Measurements from ENCODE around the gene TBX19. TPM values are rescaled to one million over a fixed set of nuclear protein-coding genes. Genes with fewer than 3 reads are reported as not detected.
A peak's percentile ranks its signal among the peaks of the same experiment; 100 is the strongest.

Gene TBX19
- total and polyA plus RNA-seq, 4 donors = 1.0 to 3.6 (median 1.7) TPM

GRCh38 chr1:168243636-168244212 is 37.0 kb upstream of the TBX19 start:
- no peaks in the 10 kb centered on the region for H3K27me3 ChIP-seq (ENCODE audit: control insufficient read depth in 3 of 3, insufficient read depth in 3 of 3, low read length in 2 of 3)
- no peak for DNase-seq
- TF ChIP-seq, protein P1, sequence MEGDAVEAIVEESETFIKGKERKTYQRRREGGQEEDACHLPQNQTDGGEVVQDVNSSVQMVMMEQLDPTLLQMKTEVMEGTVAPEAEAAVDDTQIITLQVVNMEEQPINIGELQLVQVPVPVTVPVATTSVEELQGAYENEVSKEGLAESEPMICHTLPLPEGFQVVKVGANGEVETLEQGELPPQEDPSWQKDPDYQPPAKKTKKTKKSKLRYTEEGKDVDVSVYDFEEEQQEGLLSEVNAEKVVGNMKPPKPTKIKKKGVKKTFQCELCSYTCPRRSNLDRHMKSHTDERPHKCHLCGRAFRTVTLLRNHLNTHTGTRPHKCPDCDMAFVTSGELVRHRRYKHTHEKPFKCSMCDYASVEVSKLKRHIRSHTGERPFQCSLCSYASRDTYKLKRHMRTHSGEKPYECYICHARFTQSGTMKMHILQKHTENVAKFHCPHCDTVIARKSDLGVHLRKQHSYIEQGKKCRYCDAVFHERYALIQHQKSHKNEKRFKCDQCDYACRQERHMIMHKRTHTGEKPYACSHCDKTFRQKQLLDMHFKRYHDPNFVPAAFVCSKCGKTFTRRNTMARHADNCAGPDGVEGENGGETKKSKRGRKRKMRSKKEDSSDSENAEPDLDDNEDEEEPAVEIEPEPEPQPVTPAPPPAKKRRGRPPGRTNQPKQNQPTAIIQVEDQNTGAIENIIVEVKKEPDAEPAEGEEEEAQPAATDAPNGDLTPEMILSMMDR (IDR thresholded peaks at IDR 0.05; ENCODE audit: control extremely low read depth, extremely low read depth) = no peak

GRCh38 chr1:168245042-168245441 is 35.6 kb upstream of the TBX19 start:
- H3K36me3 ChIP-seq (ENCODE audit: control insufficient read depth in 4 of 4, insufficient read depth in 4 of 4, low read length in 4 of 4) = peaks cover 17 to 23% (median 22%) of the 10 kb centered on the region in 4 donors

More at GRCh38 chr1:168243636-168244212, 37.0 kb upstream of the TBX19 start:
- H3K4me1 ChIP-seq (ENCODE audit: control insufficient read depth in 5 of 5, insufficient read depth in 5 of 5, low read length in 5 of 5) = peaks cover 0 to 34% (median 18%) of the 10 kb centered on the region in 5 donors
- peaks cover 0 to 2% (median 0%) of the 10 kb centered on the region in 4 donors for H3K9me3 ChIP-seq (ENCODE audit: control insufficient read depth in 4 of 4, insufficient read depth in 3 of 4, low read length in 3 of 4)
- no peak overlapping the region for H3K9ac ChIP-seq (ENCODE audit: insufficient read depth in 1 of 2, low read length in 2 of 2)
- no peak overlapping the region for H3K4me3 ChIP-seq
- 42 to 63% methylated on average over 3 of the region's 3 CpGs for WGBS, 2 donors
- H3K27ac ChIP-seq (ENCODE audit: low read depth in 1 of 2, low read length in 1 of 2) = peak overlapping the region in 1 of 2 donors; percentile 66
- no peak for ATAC-seq (ENCODE audit: insufficient read depth, low FRiP score)
- peaks cover 11 to 26% (median 25%) of the 10 kb centered on the region in 4 donors for H3K36me3 ChIP-seq (ENCODE audit: control insufficient read depth in 4 of 4, insufficient read depth in 4 of 4, low read length in 4 of 4)

GRCh38 chr1:168246506-168246905 is 34.2 kb upstream of the TBX19 start:
- Histone ChIP-seq H3K4me3 (no peak overlapping the region), H3K9ac (ENCODE audit: insufficient read depth in 1 of 2, low read length in 2 of 2) (no peak overlapping the region), H3K36me3 (ENCODE audit: control insufficient read depth in 4 of 4, insufficient read depth in 4 of 4, low read length in 4 of 4) (peaks cover 18 to 25% (median 23%) of the 10 kb centered on the region in 4 donors), H3K9me3 (ENCODE audit: control insufficient read depth in 4 of 4, insufficient read depth in 3 of 4, low read length in 3 of 4) (peaks cover 0 to 2% (median 0%) of the 10 kb centered on the region in 4 donors), H3K4me1 (ENCODE audit: control insufficient read depth in 5 of 5, insufficient read depth in 5 of 5, low read length in 5 of 5) (peaks cover 0 to 34% (median 18%) of the 10 kb centered on the region in 5 donors), H3K27ac (ENCODE audit: low read depth in 1 of 2, low read length in 1 of 2) (no peak overlapping the region), H3K27me3 (ENCODE audit: control insufficient read depth in 3 of 3, insufficient read depth in 3 of 3, low read length in 2 of 3) (no peaks in the 10 kb centered on the region)
- ATAC-seq (ENCODE audit: insufficient read depth, low FRiP score) (no peak), DNase-seq (no peak)
- TF ChIP-seq, protein P1 (IDR thresholded peaks at IDR 0.05; ENCODE audit: control extremely low read depth, extremely low read depth) = no peak
- WGBS, 2 donors = 91 to 92% methylated on average over 5 of the region's 5 CpGs

More at GRCh38 chr1:168245042-168245441, 35.6 kb upstream of the TBX19 start:
- TF ChIP-seq, protein P1 (IDR thresholded peaks at IDR 0.05; ENCODE audit: control extremely low read depth, extremely low read depth) = no peak
- no peak overlapping the region for H3K9ac ChIP-seq (ENCODE audit: insufficient read depth in 1 of 2, low read length in 2 of 2)
- H3K4me1 ChIP-seq (ENCODE audit: control insufficient read depth in 5 of 5, insufficient read depth in 5 of 5, low read length in 5 of 5) = peaks cover 0 to 34% (median 18%) of the 10 kb centered on the region in 5 donors
- H3K9me3 ChIP-seq (ENCODE audit: control insufficient read depth in 4 of 4, insufficient read depth in 3 of 4, low read length in 3 of 4) = peaks cover 0 to 2% (median 0%) of the 10 kb centered on the region in 4 donors
- 94 to 96% methylated on average over 3 of the region's 3 CpGs for WGBS, 2 donors
- H3K27ac ChIP-seq (ENCODE audit: low read depth in 1 of 2, low read length in 1 of 2) = no peak overlapping the region
- DNase-seq (no peak), ATAC-seq (ENCODE audit: insufficient read depth, low FRiP score) (no peak)
- no peaks in the 10 kb centered on the region for H3K27me3 ChIP-seq (ENCODE audit: control insufficient read depth in 3 of 3, insufficient read depth in 3 of 3, low read length in 2 of 3)
- H3K4me3 ChIP-seq = no peak overlapping the region

Data from lung (tissue), 12 donors.